ENCODE data around the gene TACR2. TPM values are rescaled to one million over a fixed set of nuclear protein-coding genes. Genes with fewer than 3 reads are reported as not detected.

The TACR2 gene
- total RNA-seq, 4 donors from 2014 or later = 1.1 to 11.1 (median 3.2) TPM; not detected in 1

DNA sequence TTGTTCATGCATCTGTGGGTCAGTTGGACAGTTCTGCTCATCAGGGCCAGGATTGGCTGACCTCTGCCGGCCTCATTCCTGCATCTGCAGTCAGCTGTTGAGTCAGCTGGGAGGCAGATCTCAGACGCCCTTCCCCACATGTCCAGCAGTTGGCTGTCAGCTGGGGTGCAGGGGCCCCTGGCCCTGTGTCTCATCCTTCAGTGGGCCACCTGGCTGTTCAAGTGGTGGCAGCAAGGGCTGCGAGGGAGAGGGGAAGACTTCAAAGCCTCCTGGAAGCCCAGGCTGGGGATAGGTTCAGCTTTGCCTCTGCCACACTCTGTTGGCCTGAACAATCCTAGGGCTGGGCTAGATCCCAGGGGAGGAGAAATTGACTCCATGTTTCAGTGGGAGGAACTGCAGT is 33.2 kb downstream of the TACR2 start:
- no peaks in the 10 kb centered on the region for H3K9me3 ChIP-seq
- H3K36me3 ChIP-seq = peaks cover 0 to 80% (median 0%) of the 10 kb centered on the region in 3 donors
- TF ChIP-seq CTCF (IDR thresholded peaks at IDR 0.05) (no peak), POLR2A (IDR thresholded peaks at IDR 0.05) (no peak)
- no peak for DNase-seq
- no peaks in the 10 kb centered on the region for H3K4me1 ChIP-seq
- no peaks in the 10 kb centered on the region for H3K27me3 ChIP-seq
- no peak overlapping the region for H3K4me3 ChIP-seq
- H3K27ac ChIP-seq = no peak overlapping the region

GRCh38 chr10:69382382-69383117 is 34.2 kb downstream of the TACR2 start:
- no peak overlapping the region for H3K27ac ChIP-seq
- TF ChIP-seq POLR2A (IDR thresholded peaks at IDR 0.05) (no peak), CTCF (IDR thresholded peaks at IDR 0.05) (no peak)

DNA sequence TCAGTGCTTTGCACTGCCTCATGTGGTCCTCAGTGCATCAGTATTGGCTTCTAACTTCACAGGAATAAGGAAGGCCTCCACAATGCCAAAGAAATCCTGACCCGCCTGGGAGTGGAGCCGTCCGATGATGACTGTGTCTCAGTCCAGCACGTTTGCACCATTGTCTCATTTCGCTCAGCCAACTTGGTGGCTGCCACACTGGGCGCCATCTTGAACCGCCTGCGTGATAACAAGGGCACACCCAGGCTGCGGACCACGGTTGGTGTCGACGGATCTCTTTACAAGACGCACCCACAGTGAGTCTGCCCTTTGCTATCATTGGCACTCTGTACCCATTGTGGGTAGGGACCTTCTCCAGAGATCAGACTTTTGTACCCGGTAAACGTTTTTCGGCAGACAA is 36.9 kb downstream of the TACR2 start:
- peaks cover 0 to 52% (median 0%) of the 10 kb centered on the region in 3 donors for H3K36me3 ChIP-seq
- TF ChIP-seq CTCF (IDR thresholded peaks at IDR 0.05) = no peak
- TF ChIP-seq POLR2A (IDR thresholded peaks at IDR 0.05) = no peak

More at GRCh38 chr10:69382382-69383117, 34.2 kb downstream of the TACR2 start:
- no peak overlapping the region for H3K4me3 ChIP-seq
- DNase-seq = no peak
- no peaks in the 10 kb centered on the region for H3K27me3 ChIP-seq
- no peaks in the 10 kb centered on the region for H3K4me1 ChIP-seq
- no peaks in the 10 kb centered on the region for H3K9me3 ChIP-seq
- H3K36me3 ChIP-seq = peaks cover 0 to 70% (median 0%) of the 10 kb centered on the region in 3 donors

GRCh38 chr10:69377933-69378332 is 38.8 kb downstream of the TACR2 start:
- no peaks in the 10 kb centered on the region for H3K9me3 ChIP-seq
- no peak for DNase-seq
- H3K4me3 ChIP-seq = no peak overlapping the region
- peaks cover 0 to 36% (median 0%) of the 10 kb centered on the region in 3 donors for H3K36me3 ChIP-seq
- H3K4me1 ChIP-seq = peaks cover 0 to 6% (median 0%) of the 10 kb centered on the region in 4 donors
- TF ChIP-seq CTCF (IDR thresholded peaks at IDR 0.05) = no peak
- no peak for TF ChIP-seq POLR2A (IDR thresholded peaks at IDR 0.05)
- H3K27ac ChIP-seq = peak overlapping the region in 2 of 4 donors; percentile 11 to 19
- no peaks in the 10 kb centered on the region for H3K27me3 ChIP-seq

More for the DNA sequence above, 36.9 kb downstream of the TACR2 start:
- Histone ChIP-seq H3K9me3 (no peaks in the 10 kb centered on the region), H3K4me1 (peaks cover 0 to 6% (median 0%) of the 10 kb centered on the region in 4 donors), H3K4me3 (no peak overlapping the region), H3K27me3 (no peaks in the 10 kb centered on the region), H3K27ac (no peak overlapping the region)
- no peak for DNase-seq

- DNase-seq = no peak
- no peaks in the 10 kb centered on the region for H3K27me3 ChIP-seq
- TF ChIP-seq CTCF (IDR thresholded peaks at IDR 0.05) = no peak
- TF ChIP-seq POLR2A (IDR thresholded peaks at IDR 0.05) = no peak
- no peak overlapping the region for H3K4me3 ChIP-seq
- peaks cover 0 to 30% (median 0%) of the 10 kb centered on the region in 3 donors for H3K36me3 ChIP-seq
- H3K4me1 ChIP-seq = peaks cover 0 to 6% (median 0%) of the 10 kb centered on the region in 4 donors
- no peaks in the 10 kb centered on the region for H3K9me3 ChIP-seq
- H3K27ac ChIP-seq = peak overlapping the region in 1 of 4 donors; percentile 11
These were observed 39.5 kb downstream of the TACR2 start for GRCh38 chr10:69377191-69377590.

Data from Peyer's patch (tissue), 4 donors.